Measurements from ENCODE around the gene CFAP99.

CFAP99 gene

DNA sequence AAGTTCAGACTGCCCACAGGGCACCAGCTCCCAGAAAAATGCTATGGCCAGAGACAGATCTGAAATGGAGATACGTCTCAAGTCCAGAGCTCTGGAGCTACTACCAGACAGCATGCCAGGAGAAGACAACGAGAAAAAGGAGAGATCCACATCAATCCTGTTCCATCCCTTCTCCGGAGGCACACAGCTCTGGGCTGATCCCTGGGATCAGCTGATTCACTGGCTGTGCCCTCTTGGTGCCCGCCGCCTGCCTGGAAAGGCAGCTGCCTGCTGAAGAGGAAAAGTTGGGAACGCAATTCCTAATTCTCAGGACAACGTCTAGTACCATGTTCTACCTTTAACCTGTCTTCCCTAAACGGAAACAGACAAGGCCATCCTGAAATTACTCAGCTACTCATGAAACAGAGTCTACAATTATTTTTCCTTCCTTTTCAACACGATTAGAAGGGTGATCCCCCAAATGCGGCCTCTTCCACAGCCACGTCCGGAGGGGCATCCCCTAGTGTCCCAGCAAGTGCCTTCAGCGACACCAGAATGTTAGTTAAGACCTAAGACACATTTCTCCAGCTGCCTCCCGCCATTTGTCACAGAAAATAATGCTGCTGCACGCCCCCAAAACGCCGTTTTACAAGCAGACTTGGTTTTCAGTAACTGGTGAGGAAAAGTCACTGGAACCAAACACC is 2.7 kb upstream of the CFAP99 start:
- Histone ChIP-seq H3F3A (ENCODE audit: low read depth) (0 out of 2 replicates have a peak, but pooled peaks cover 10% of the 10 kb centered on the region), H3K4me3 (ENCODE audit: low read length, poor library complexity, severe bottlenecking) (no peak overlapping the region), H3K9me2 (replicated peaks; ENCODE audit: low read depth, low read length) (no peaks in the 10 kb centered on the region), H3K79me2 (ENCODE audit: insufficient read depth, low read length) (no peaks in the 10 kb centered on the region), H3K4me2 (ENCODE audit: low read depth, low read length, poor library complexity, severe bottlenecking) (no peak overlapping the region), H3K27me3 (ENCODE audit: insufficient read depth, low read length, poor library complexity, severe bottlenecking) (peaks cover 7% of the 10 kb centered on the region), H3K4me1 (ENCODE audit: insufficient read depth, low read length, poor library complexity, severe bottlenecking) (peaks cover 44% of the 10 kb centered on the region), H4K20me1 (ENCODE audit: insufficient read depth, low read length, poor library complexity, severe bottlenecking) (no peaks in the 10 kb centered on the region), H3K9ac (ENCODE audit: low read depth, low read length, poor library complexity, severe bottlenecking) (no peak overlapping the region), H3K36me3 (ENCODE audit: insufficient read depth, low read length) (no peaks in the 10 kb centered on the region), H3K9me3 (ENCODE audit: insufficient read depth, low read depth, low read length) (no peaks in the 10 kb centered on the region), H2AFZ (ENCODE audit: low read length) (no peak overlapping the region)
- TF ChIP-seq, protein P1, sequence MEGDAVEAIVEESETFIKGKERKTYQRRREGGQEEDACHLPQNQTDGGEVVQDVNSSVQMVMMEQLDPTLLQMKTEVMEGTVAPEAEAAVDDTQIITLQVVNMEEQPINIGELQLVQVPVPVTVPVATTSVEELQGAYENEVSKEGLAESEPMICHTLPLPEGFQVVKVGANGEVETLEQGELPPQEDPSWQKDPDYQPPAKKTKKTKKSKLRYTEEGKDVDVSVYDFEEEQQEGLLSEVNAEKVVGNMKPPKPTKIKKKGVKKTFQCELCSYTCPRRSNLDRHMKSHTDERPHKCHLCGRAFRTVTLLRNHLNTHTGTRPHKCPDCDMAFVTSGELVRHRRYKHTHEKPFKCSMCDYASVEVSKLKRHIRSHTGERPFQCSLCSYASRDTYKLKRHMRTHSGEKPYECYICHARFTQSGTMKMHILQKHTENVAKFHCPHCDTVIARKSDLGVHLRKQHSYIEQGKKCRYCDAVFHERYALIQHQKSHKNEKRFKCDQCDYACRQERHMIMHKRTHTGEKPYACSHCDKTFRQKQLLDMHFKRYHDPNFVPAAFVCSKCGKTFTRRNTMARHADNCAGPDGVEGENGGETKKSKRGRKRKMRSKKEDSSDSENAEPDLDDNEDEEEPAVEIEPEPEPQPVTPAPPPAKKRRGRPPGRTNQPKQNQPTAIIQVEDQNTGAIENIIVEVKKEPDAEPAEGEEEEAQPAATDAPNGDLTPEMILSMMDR (conservative IDR thresholded peaks at IDR 0.05; ENCODE audit: low read length), result no peak
- TF ChIP-seq EZH2phosphoT487 (IDR thresholded peaks at IDR 0.05; ENCODE audit: borderline replicate concordance), result no peak

DNA sequence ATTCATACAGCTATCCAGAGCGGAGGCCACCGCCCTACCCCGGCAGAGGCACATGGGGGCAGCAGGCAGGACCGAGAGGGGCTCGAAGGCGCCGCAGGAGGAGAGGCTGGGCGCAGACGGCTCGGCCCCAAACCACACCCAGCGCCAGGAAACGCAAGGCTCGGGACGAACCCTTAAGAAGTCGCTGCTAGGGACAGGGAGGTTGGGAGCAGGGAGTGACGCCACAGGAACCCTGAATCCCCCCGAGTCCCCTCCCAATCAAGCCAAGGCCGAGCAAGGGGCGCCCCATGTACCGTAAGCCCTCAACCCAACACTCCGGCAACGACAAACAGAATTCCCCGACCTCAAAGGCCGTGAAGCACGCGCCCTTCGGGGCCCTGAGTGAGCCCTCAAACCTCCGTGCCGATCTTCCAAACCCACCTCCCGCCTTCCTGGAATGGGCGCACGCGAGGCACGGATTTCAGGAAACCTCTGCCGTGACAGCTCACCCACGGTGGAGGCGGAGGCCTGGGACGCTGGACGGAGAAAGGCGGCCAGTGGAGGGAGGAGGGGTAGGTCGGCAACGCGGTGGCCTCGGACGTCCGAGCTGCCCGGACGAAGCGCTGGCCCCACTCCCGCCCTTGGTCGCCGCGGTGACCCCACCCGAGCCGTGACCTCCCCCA is 2.1 kb upstream of the CFAP99 start:
- H2AFZ ChIP-seq (ENCODE audit: low read length), result no peak overlapping the region
- TF ChIP-seq, protein P1 (conservative IDR thresholded peaks at IDR 0.05; ENCODE audit: low read length), result no peak
- no peak for TF ChIP-seq EZH2phosphoT487 (IDR thresholded peaks at IDR 0.05; ENCODE audit: borderline replicate concordance)
- H3K79me2 ChIP-seq (ENCODE audit: insufficient read depth, low read length), result no peaks in the 10 kb centered on the region
- H4K20me1 ChIP-seq (ENCODE audit: insufficient read depth, low read length, poor library complexity, severe bottlenecking), result no peaks in the 10 kb centered on the region
- 0 out of 2 replicates have a peak, but pooled peaks cover 10% of the 10 kb centered on the region for H3F3A ChIP-seq (ENCODE audit: low read depth)
- peaks cover 7% of the 10 kb centered on the region for H3K27me3 ChIP-seq (ENCODE audit: insufficient read depth, low read length, poor library complexity, severe bottlenecking)
- no peaks in the 10 kb centered on the region for H3K36me3 ChIP-seq (ENCODE audit: insufficient read depth, low read length)
- H3K9ac ChIP-seq (ENCODE audit: low read depth, low read length, poor library complexity, severe bottlenecking), result no peak overlapping the region
- H3K4me1 ChIP-seq (ENCODE audit: insufficient read depth, low read length, poor library complexity, severe bottlenecking), result peaks cover 40% of the 10 kb centered on the region
- no peak overlapping the region for H3K4me3 ChIP-seq (ENCODE audit: low read length, poor library complexity, severe bottlenecking)
- H3K9me3 ChIP-seq (ENCODE audit: insufficient read depth, low read depth, low read length), result no peaks in the 10 kb centered on the region
- H3K4me2 ChIP-seq (ENCODE audit: low read depth, low read length, poor library complexity, severe bottlenecking), result no peak overlapping the region
- H3K9me2 ChIP-seq (replicated peaks; ENCODE audit: low read depth, low read length), result no peaks in the 10 kb centered on the region

DNA sequence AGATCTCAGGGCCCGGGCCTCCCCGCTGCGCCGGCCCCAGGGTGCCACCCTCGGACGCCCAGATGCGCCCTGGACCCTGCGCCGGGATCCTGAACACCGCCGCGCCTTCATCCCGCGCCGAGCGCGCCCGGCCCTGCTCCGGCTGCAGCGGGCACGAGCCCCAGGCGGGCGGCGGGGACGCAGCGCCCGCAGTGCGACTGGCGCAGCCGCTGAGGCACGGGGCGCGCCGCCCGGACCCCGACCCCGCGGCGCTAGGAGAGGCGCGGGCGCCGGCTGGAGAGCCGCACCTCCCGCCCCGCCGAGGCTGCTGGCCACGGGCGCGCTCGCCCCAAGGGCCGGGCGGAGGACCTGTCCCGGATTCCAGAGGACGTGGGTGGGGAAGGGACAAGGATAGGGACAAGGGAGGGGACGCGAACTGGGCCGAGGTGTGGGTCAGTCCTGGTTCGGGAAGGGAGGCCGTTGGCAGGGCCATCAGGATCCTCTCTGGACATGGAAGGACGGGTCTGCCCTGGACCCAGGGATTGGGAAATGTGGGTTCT is 1.5 kb upstream of the CFAP99 start:
- peaks cover 7% of the 10 kb centered on the region for H3K27me3 ChIP-seq (ENCODE audit: insufficient read depth, low read length, poor library complexity, severe bottlenecking)
- no peak overlapping the region for H3K4me2 ChIP-seq (ENCODE audit: low read depth, low read length, poor library complexity, severe bottlenecking)
- H3K9ac ChIP-seq (ENCODE audit: low read depth, low read length, poor library complexity, severe bottlenecking), result no peak overlapping the region
- H3K9me3 ChIP-seq (ENCODE audit: insufficient read depth, low read depth, low read length), result no peaks in the 10 kb centered on the region
- TF ChIP-seq EZH2phosphoT487 (IDR thresholded peaks at IDR 0.05; ENCODE audit: borderline replicate concordance), result no peak
- TF ChIP-seq, protein P1 (conservative IDR thresholded peaks at IDR 0.05; ENCODE audit: low read length), result no peak
- no peaks in the 10 kb centered on the region for H3K9me2 ChIP-seq (replicated peaks; ENCODE audit: low read depth, low read length)
- H3K4me3 ChIP-seq (ENCODE audit: low read length, poor library complexity, severe bottlenecking), result no peak overlapping the region
- H3K36me3 ChIP-seq (ENCODE audit: insufficient read depth, low read length), result no peaks in the 10 kb centered on the region
- peaks cover 40% of the 10 kb centered on the region for H3K4me1 ChIP-seq (ENCODE audit: insufficient read depth, low read length, poor library complexity, severe bottlenecking)
- H4K20me1 ChIP-seq (ENCODE audit: insufficient read depth, low read length, poor library complexity, severe bottlenecking), result no peaks in the 10 kb centered on the region
- no peak overlapping the region for H2AFZ ChIP-seq (ENCODE audit: low read length)
- 0 out of 2 replicates have a peak, but pooled peaks cover 10% of the 10 kb centered on the region for H3F3A ChIP-seq (ENCODE audit: low read depth)
- no peaks in the 10 kb centered on the region for H3K79me2 ChIP-seq (ENCODE audit: insufficient read depth, low read length)
